OCI-LY3 (cell line): ENCODE measurements around the gene ASB13.
A peak's percentile ranks its signal among the peaks of the same experiment; 100 is the strongest.

ENCODE experiments used
- H2AFZ ChIP-seq: fragments of 200-600, 300-600 bp; shearing (Covaris generic); 2 replicates; pipeline ENCODE4 v1.6.0; 2014; ENCODE audit warnings: antibody characterized with exemption, low read depth, low read length
- H3K27ac ChIP-seq: fragments of 200-600, 300-600 bp; sonication (generic); 2 replicates; pipeline ENCODE4 v1.5.1; 2014; ENCODE audit warnings: mild to moderate bottlenecking, low read length, moderate library complexity, mixed read lengths
- H3K27me3 ChIP-seq: fragments of 200-600, 300-600 bp; sonication (generic); 2 replicates; pipeline ENCODE4 v1.6.1; 2014; ENCODE audit warnings: low read depth, low read length, mixed read lengths
- H3K36me3 ChIP-seq: fragments of 200-600, 300-600 bp; sonication (generic); replicated peaks from 2 replicates; pipeline ENCODE3; 2014; ENCODE audit warnings: low read depth, low read length, mixed read lengths
- H3K4me1 ChIP-seq: fragments of 300-600, 200-600 bp; sonication (generic); 2 replicates; pipeline ENCODE4 v1.6.1; 2014; ENCODE audit warnings: low read length, mixed read lengths
- H3K4me2 ChIP-seq: fragments of 200-600, 300-600 bp; sonication (generic); 2 replicates; pipeline ENCODE4 v1.6.1; 2014; ENCODE audit warnings: low read length, mixed read lengths
- H3K4me3 ChIP-seq: fragments of 300-600, 200-600 bp; sonication (generic); 2 replicates; pipeline ENCODE4 v1.5.1; 2014; ENCODE audit warnings: antibody characterized with exemption, mild to moderate bottlenecking, low read length, moderate library complexity
- H3K79me2 ChIP-seq: fragments of 300-600, 200-600 bp; shearing (Covaris generic); 2 replicates; pipeline ENCODE4 v1.6.1; 2014; ENCODE audit warnings: mild to moderate bottlenecking, low read length, mixed read lengths
- H3K9ac ChIP-seq: fragments of 300-600, 200-600 bp; shearing (Covaris generic); 2 replicates; pipeline ENCODE4 v1.6.0; 2014; ENCODE audit warnings: mild to moderate bottlenecking, low read length, moderate library complexity
- H3K9me3 ChIP-seq: fragments of 200-600, 300-600 bp; shearing (Covaris generic); 2 replicates; pipeline ENCODE4 v1.6.1; 2014; ENCODE audit warnings: low read length, mixed read lengths; ENCODE audit not compliant: insufficient read depth
- H4K20me1 ChIP-seq: fragments of 200-600, 300-600 bp; sonication (generic); 2 replicates; pipeline ENCODE4 v1.6.1; 2016; ENCODE audit warnings: low read length, mixed read lengths; ENCODE audit not compliant: insufficient read depth
- EZH2phosphoT487 ChIP-seq: fragments of 200-600 bp; shearing (Covaris generic); IDR thresholded peaks from 2 replicates; pipeline ENCODE4 v1.6.1; 2018; ENCODE audit warnings: antibody characterized with exemption, mixed run types, low read depth
- TF ChIP-seq, protein P1 (sequence below): fragments of 200-600, 300-600 bp; sonication (generic); IDR thresholded peaks from 2 replicates; pipeline ENCODE4 v1.5.1; 2014; ENCODE audit warnings: antibody characterized with exemption, low read length, low read depth

Gene ASB13

DNA sequence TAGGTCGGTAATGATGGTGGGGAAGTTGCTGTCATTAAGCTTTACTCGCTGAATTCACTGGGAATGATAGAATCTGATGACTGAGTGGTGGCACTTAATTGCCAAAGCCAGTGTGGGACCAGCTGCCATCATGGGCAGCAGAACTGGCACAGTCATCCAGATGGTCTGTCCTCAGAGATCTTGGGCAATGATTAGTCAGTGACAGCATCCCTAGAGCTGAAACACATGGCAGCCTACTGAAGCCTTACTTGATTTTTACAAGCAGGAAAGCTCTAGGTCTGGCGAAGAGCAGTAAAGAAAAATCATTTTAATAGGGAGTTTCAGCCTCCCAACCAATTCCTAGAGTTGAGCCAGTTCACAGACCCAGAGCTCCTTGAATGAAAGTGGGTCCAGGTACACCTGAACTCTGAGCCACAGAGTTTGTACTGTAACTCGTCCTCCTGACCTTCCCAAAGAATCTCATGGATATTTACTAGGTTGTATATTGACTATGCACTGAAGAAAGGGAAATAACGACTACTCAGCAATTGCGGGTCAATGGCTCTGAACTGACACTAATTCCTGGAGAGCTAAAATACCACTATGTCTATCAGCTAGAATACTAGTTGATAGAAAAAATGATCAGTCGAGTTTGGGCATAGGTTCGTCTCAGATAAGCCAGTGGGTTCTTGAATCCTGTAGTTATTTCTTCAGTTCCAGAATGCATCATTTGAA is 4.4 kb upstream of the ASB13 start:
- Histone ChIP-seq H4K20me1 (no peaks in the 10 kb centered on the region), H3K4me2 (no peak overlapping the region), H3K4me1 (peaks cover 6% of the 10 kb centered on the region), H3K9me3 (no peaks in the 10 kb centered on the region; the same call in 1 of the 2 replicates), H3K36me3 (no peaks in the 10 kb centered on the region), H3K27me3 (no peaks in the 10 kb centered on the region), H2AFZ (no peak overlapping the region), H3K79me2 (no peaks in the 10 kb centered on the region), H3K27ac (no peak overlapping the region), H3K9ac (no peak overlapping the region), H3K4me3 (no peak overlapping the region)
- TF ChIP-seq, protein P1, sequence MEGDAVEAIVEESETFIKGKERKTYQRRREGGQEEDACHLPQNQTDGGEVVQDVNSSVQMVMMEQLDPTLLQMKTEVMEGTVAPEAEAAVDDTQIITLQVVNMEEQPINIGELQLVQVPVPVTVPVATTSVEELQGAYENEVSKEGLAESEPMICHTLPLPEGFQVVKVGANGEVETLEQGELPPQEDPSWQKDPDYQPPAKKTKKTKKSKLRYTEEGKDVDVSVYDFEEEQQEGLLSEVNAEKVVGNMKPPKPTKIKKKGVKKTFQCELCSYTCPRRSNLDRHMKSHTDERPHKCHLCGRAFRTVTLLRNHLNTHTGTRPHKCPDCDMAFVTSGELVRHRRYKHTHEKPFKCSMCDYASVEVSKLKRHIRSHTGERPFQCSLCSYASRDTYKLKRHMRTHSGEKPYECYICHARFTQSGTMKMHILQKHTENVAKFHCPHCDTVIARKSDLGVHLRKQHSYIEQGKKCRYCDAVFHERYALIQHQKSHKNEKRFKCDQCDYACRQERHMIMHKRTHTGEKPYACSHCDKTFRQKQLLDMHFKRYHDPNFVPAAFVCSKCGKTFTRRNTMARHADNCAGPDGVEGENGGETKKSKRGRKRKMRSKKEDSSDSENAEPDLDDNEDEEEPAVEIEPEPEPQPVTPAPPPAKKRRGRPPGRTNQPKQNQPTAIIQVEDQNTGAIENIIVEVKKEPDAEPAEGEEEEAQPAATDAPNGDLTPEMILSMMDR = no peak
- no peak for TF ChIP-seq EZH2phosphoT487

DNA sequence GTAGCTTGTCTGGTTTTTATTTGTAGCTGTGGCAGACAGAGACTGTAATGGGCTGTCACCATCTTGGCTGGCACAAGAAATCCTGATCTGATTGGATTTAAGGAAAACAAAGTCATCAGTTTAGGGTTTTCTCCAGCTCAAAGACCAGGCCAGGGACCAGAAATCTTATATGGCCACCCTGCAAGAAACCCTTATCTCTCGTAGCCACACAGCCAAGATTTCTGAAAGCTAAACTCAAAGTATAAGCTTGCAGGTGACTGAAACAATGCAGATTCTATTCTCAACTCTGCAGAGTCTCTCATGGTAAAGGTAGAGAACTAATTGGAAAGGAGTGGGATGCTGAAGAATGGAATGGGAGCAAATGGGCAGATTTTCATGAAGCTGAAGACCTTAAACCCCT is 3.2 kb upstream of the ASB13 start:
- no peaks in the 10 kb centered on the region for H3K36me3 ChIP-seq
- TF ChIP-seq, protein P1 = no peak
- no peak for TF ChIP-seq EZH2phosphoT487
- no peak overlapping the region for H3K9ac ChIP-seq
- H3K27me3 ChIP-seq = no peaks in the 10 kb centered on the region
- H3K4me3 ChIP-seq = no peak overlapping the region
- no peak overlapping the region for H2AFZ ChIP-seq
- H4K20me1 ChIP-seq = no peaks in the 10 kb centered on the region
- H3K79me2 ChIP-seq = no peaks in the 10 kb centered on the region
- H3K9me3 ChIP-seq = no peaks in the 10 kb centered on the region; the same call in 1 of the 2 replicates
- H3K4me2 ChIP-seq = no peak overlapping the region
- H3K27ac ChIP-seq = no peak overlapping the region
- H3K4me1 ChIP-seq = peaks cover 13% of the 10 kb centered on the region

DNA sequence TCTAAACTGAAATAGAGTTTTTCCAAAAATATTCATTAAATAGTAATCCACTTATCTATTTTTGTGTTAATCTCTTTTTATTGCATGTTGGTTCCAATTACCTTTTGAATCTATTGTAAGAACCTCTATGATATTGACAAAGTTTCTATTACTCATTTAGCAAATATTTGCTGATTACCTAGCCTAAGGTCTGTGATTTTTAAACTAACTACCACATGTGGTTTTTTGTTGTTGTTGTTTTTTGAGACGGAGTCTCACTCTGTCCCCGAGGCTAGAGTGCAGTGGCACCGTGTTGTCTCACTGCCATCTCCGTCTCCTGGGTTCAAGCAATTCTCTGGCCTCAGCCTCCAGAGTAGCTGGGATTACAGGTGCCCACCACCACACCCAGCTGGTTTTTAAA is 2.0 kb upstream of the ASB13 start:
- H3K4me2 ChIP-seq = no peak overlapping the region
- no peaks in the 10 kb centered on the region for H3K36me3 ChIP-seq
- H2AFZ ChIP-seq = no peak overlapping the region
- H4K20me1 ChIP-seq = no peaks in the 10 kb centered on the region
- H3K27me3 ChIP-seq = no peaks in the 10 kb centered on the region
- H3K27ac ChIP-seq = no peak overlapping the region
- TF ChIP-seq, protein P1 = no peak
- no peak for TF ChIP-seq EZH2phosphoT487
- H3K9me3 ChIP-seq = no peaks in the 10 kb centered on the region
- no peak overlapping the region for H3K9ac ChIP-seq
- peaks cover 13% of the 10 kb centered on the region for H3K4me1 ChIP-seq
- no peak overlapping the region for H3K4me3 ChIP-seq
- H3K79me2 ChIP-seq = no peaks in the 10 kb centered on the region

DNA sequence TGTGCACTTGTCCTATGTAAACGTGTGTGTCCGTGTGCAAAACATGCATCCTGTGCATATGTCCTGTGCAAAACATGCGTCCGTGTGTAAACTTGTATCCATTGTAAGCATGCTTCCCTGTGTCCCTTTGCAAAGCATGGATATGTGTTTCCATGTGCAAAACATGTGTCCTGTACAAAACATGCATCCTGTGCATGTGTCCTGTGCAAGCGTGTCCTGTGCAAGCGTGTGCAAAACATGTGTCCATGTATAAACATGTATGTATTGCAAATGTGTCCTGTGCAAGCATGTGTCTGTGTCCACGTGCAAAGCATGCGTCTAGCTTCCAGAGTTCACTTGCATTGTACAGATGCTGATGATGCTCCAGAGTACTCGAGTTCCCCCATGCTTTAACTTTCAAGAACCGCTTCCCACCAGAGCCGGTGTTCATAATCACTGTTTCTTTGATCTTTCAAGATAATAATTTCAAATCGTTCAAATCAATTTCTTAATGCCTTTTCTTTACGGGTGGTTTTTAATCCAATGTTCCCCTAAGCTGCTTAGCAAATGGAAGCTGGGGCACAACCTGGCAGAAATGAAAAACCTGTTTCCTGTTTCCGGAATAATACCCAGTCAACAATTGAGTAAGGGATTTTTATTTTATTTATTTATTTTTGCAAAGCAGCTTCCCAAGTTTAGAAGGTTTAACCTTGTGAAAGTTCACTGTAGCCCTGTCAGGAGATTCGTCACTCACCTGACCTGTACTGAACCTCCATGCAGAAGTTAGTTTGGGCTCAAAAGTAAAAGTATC is 641 bp upstream of the ASB13 start:
- no peak for TF ChIP-seq EZH2phosphoT487
- TF ChIP-seq, protein P1 = no peak
- H3K27ac ChIP-seq = no peak overlapping the region
- no peaks in the 10 kb centered on the region for H4K20me1 ChIP-seq
- peak overlapping the region; percentile 99 for H3K4me2 ChIP-seq
- peak overlapping the region; percentile 77 for H2AFZ ChIP-seq
- H3K79me2 ChIP-seq = no peaks in the 10 kb centered on the region
- H3K27me3 ChIP-seq = no peaks in the 10 kb centered on the region
- no peaks in the 10 kb centered on the region for H3K9me3 ChIP-seq
- peaks cover 13% of the 10 kb centered on the region for H3K4me1 ChIP-seq
- H3K4me3 ChIP-seq = peak overlapping the region; percentile 92
- no peaks in the 10 kb centered on the region for H3K36me3 ChIP-seq
- peak overlapping the region; percentile 61 for H3K9ac ChIP-seq
